Peyer's patch (tissue), 4 donors: Measurements from ENCODE around the gene FGGY. TPM values are rescaled to one million over a fixed set of nuclear protein-coding genes. Genes with fewer than 3 reads are reported as not detected.

Experiments used
- DNase-seq, 3 donors: peaks; one replicate each; pipeline ENCODE4 v3.0.0-alpha.2; 2017 to 2019
- H3K27ac ChIP-seq, 4 donors: fragments of 200-600 bp; sonication (generic); one replicate each; pipeline ENCODE4 v1.5.1; 2016 to 2019
- H3K27me3 ChIP-seq, 2 donors: fragments of 200-600 bp; sonication (generic); one replicate each; pipeline ENCODE4 v1.5.1; 2019
- H3K36me3 ChIP-seq, 3 donors: fragments of 200-600 bp; sonication (generic); one replicate each; pipeline ENCODE4 v1.5.1; 2016 to 2019
- H3K4me1 ChIP-seq, 4 donors: fragments of 200-600 bp; sonication (generic); one replicate each; pipeline ENCODE4 v1.5.1; 2016 to 2019
- H3K4me3 ChIP-seq, 4 donors: fragments of 200-600 bp; sonication (generic); 1 replicate in 3 of 4; 2 replicates in 1 of 4; pipeline ENCODE4 v1.5.1; 2016 to 2019; ENCODE audit warnings: mild to moderate bottlenecking in 1 of 4
- H3K9me3 ChIP-seq, 4 donors: fragments of 200-600 bp; sonication (generic); one replicate each; pipeline ENCODE4 v1.5.1; 2016 to 2019; ENCODE audit warnings: mild to moderate bottlenecking in 1 of 4
- POLR2A ChIP-seq, 2 donors: fragments of 450-650 bp; IDR thresholded peaks; one replicate each; pipeline ENCODE4 v1.5.1; 2017; ENCODE audit warnings: antibody characterized with exemption in 2 of 2, mild to moderate bottlenecking in 2 of 2, moderate library complexity in 2 of 2
- total RNA-seq, 4 donors: library from RNA; depleted of rRNA; stranded (reverse); fragments of >200 nt; gene quantifications; one replicate each; pipeline ENCODE4 v1.1.0, GENCODE V29; 2016
- TF ChIP-seq, protein P1 (sequence below), 6 experiments: fragments of 450-650 bp in 4 of 6; fragments of 200-600 bp in 2 of 6; sonication (generic) in 1 of 6; IDR thresholded peaks; one replicate each; pipeline ENCODE4 v1.5.1; 2017 to 2019; ENCODE audit warnings: antibody characterized with exemption in 6 of 6, mild to moderate bottlenecking in 3 of 6, moderate library complexity in 1 of 6

The FGGY gene
- total RNA-seq, 4 donors from 2014 or later = 18.9 to 102 (median 33.6) TPM

DNA sequence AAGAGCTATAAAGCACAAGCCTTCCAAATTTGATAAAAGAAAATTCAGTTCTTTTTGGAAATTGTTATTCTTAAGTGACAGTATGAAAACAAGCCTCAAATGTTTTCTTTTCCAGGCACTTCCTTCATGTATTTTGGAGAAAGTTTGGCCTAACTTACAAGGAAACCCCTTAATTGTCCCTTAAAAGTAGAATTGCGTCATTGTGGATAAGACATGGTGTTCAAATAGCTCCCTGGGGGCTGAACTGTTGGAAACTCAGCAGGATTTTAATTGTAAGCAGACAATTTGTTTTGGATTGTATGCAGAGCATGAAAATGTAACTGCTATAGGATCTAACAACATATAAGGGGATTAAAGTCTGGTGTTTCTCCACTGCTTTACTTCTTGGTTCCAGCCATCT, 35.4 kb upstream of the FGGY start:
- Histone ChIP-seq H3K27ac (no peak overlapping the region), H3K4me3 (no peak overlapping the region), H3K36me3 (no peaks in the 10 kb centered on the region), H3K4me1 (no peaks in the 10 kb centered on the region), H3K9me3 (no peaks in the 10 kb centered on the region), H3K27me3 (no peaks in the 10 kb centered on the region)
- TF ChIP-seq POLR2A (IDR thresholded peaks at IDR 0.05) = no peak
- TF ChIP-seq, protein P1, sequence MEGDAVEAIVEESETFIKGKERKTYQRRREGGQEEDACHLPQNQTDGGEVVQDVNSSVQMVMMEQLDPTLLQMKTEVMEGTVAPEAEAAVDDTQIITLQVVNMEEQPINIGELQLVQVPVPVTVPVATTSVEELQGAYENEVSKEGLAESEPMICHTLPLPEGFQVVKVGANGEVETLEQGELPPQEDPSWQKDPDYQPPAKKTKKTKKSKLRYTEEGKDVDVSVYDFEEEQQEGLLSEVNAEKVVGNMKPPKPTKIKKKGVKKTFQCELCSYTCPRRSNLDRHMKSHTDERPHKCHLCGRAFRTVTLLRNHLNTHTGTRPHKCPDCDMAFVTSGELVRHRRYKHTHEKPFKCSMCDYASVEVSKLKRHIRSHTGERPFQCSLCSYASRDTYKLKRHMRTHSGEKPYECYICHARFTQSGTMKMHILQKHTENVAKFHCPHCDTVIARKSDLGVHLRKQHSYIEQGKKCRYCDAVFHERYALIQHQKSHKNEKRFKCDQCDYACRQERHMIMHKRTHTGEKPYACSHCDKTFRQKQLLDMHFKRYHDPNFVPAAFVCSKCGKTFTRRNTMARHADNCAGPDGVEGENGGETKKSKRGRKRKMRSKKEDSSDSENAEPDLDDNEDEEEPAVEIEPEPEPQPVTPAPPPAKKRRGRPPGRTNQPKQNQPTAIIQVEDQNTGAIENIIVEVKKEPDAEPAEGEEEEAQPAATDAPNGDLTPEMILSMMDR (IDR thresholded peaks at IDR 0.05) = no peak
- DNase-seq = no peak

DNA sequence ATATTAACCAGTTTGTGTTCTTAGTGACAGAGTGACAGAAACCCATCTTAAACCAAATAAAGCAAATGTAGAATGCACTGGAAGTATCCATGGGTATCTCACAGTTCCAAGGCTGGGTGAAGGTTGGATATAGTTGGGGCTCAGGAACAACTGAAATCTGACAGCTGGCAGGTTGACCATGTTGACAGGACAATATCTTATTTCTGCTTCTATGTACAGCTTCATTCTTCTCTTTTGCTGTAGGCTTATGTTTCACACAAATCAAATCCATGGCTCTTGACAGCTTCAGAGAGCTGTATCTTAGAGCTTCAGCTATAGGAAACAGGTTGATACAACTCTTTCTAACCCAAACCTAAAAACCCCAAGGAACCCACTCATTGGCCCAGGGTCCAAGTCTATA, 34.3 kb upstream of the FGGY start:
- no peak overlapping the region for H3K27ac ChIP-seq
- H3K9me3 ChIP-seq = no peaks in the 10 kb centered on the region
- H3K36me3 ChIP-seq = no peaks in the 10 kb centered on the region
- H3K4me1 ChIP-seq = no peaks in the 10 kb centered on the region
- no peak overlapping the region for H3K4me3 ChIP-seq
- TF ChIP-seq, protein P1 (IDR thresholded peaks at IDR 0.05) = no peak
- TF ChIP-seq POLR2A (IDR thresholded peaks at IDR 0.05) = no peak
- no peaks in the 10 kb centered on the region for H3K27me3 ChIP-seq
- DNase-seq = no peak

DNA sequence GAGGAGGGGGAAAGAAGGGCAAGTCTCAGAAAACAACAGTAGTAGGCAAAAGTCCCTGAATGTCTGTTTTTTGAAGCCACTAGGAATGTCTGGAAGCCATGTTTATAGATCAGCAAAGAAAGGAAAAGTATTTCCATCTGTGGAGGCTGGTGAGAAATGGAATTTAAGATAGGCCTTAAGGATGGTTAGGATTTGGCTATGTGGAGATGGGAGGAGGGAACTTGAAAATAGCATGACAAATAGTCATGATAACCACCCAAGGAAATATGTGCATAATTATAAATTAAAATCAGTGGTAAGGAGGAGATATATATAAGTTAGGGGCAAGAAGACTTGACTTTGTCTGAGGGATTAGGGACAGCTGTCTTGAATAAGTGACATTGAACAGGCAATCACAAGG, 33.8 kb upstream of the FGGY start:
- no peaks in the 10 kb centered on the region for H3K9me3 ChIP-seq
- no peak overlapping the region for H3K4me3 ChIP-seq
- DNase-seq = no peak
- H3K36me3 ChIP-seq = no peaks in the 10 kb centered on the region
- H3K4me1 ChIP-seq = no peaks in the 10 kb centered on the region
- no peak for TF ChIP-seq POLR2A (IDR thresholded peaks at IDR 0.05)
- TF ChIP-seq, protein P1 (IDR thresholded peaks at IDR 0.05) = no peak
- no peaks in the 10 kb centered on the region for H3K27me3 ChIP-seq
- no peak overlapping the region for H3K27ac ChIP-seq

DNA sequence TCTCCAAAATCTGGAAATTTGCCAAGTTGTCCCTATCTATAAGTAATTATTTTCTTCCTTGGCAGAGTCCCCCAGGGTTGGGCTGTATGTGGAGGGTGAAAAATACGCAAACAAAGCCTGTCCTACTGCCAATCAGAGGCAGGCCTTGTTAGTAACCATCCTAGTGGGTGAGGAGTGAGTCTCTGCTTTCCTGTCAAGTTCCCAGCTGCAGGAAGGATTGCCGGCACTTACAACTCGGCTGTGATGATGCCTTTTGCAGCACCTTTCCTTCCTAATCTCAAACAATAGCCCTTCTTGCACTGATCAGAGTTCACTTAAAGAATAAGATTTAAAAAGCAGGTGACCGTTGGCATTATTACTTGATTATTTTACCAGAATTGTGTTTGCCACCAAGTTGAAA, 31.3 kb upstream of the FGGY start:
- no peaks in the 10 kb centered on the region for H3K4me1 ChIP-seq
- no peaks in the 10 kb centered on the region for H3K9me3 ChIP-seq
- no peaks in the 10 kb centered on the region for H3K27me3 ChIP-seq
- no peak for DNase-seq
- no peak overlapping the region for H3K27ac ChIP-seq
- no peak for TF ChIP-seq POLR2A (IDR thresholded peaks at IDR 0.05)
- TF ChIP-seq, protein P1 (IDR thresholded peaks at IDR 0.05) = no peak
- no peaks in the 10 kb centered on the region for H3K36me3 ChIP-seq
- no peak overlapping the region for H3K4me3 ChIP-seq

DNA sequence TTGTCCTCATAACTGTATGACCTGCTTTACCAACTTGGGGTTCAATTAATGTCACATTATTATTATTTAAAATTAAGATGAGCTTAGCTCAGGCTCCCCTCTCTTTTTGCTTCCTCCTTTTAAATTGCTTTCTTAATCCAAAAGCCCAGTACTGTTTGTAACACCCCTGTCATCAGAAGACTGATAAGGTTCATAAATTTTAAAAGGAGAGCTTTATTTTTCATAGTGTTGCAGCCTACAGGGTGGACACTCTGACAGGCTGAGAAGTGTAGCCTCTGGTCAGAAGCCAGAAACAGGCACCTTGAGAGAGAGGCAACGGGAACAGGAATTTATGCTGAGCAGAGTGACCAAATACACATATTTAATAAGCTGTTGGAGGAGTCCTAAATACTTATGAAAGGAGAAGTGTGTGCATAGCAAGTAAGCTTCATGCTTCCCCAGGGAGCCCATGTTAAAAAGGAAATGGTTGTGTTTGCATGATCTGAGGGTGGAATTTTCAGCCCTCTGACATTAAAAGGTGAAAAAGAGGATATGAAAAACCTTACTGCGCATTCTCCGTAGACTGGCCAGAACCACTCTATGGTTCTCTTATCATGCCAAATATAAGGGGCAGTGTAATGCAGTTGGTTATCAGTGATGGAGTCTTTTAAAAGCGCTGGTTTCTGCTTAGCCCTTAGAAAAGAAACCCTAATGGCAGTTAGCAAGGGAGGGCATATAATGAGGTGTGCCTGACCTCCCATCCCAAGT, 30.5 kb upstream of the FGGY start:
- H3K27me3 ChIP-seq = no peaks in the 10 kb centered on the region
- H3K9me3 ChIP-seq = no peaks in the 10 kb centered on the region
- no peaks in the 10 kb centered on the region for H3K4me1 ChIP-seq
- H3K4me3 ChIP-seq = no peak overlapping the region
- H3K27ac ChIP-seq = peak overlapping the region in 1 of 4 donors; percentile 31
- H3K36me3 ChIP-seq = no peaks in the 10 kb centered on the region
- DNase-seq = peak in 1 of 3 donors; percentile 31
- TF ChIP-seq, protein P1 (IDR thresholded peaks at IDR 0.05) = no peak
- no peak for TF ChIP-seq POLR2A (IDR thresholded peaks at IDR 0.05)
